LoVo (cell line): Measurements from ENCODE around the gene LGALS9B.
"Not testable (repeated sequence)": the region's sequence is repeated elsewhere in the genome, so short reads cannot be mapped to it uniquely, and the experiment has no call there.

ENCODE experiments used
- DNase-seq: peaks from one replicate; pipeline ENCODE4 v3.0.0-alpha.2; 2016; ENCODE audit warnings: low spot score

LGALS9B gene

GRCh38 chr17:20466999-20467398, 340 bp downstream of the LGALS9B start:
- DNase-seq = not testable (repeated sequence)

GRCh38 chr17:20466553-20466952, 786 bp downstream of the LGALS9B start:
- not testable (repeated sequence) for DNase-seq

GRCh38 chr17:20465535-20465934, 1.8 kb downstream of the LGALS9B start:
- not testable (repeated sequence) for DNase-seq

- DNase-seq = not testable (repeated sequence)
These were observed 2.4 kb downstream of the LGALS9B start for GRCh38 chr17:20464854-20465414.

- DNase-seq = not testable (repeated sequence)
These were observed 5.2 kb downstream of the LGALS9B start for GRCh38 chr17:20462158-20462557.

- not testable (repeated sequence) for DNase-seq
These were observed 9.4 kb downstream of the LGALS9B start for GRCh38 chr17:20457848-20458381.

- not testable (repeated sequence) for DNase-seq
These were observed 12.2 kb downstream of the LGALS9B start for GRCh38 chr17:20455106-20455505.

GRCh38 chr17:20453820-20454434, 13.4 kb downstream of the LGALS9B start:
- not testable (repeated sequence) for DNase-seq

GRCh38 chr17:20450852-20451251, 16.5 kb downstream of the LGALS9B start:
- DNase-seq = not testable (repeated sequence)

GRCh38 chr17:20447534-20448321, 19.6 kb downstream of the LGALS9B start:
- DNase-seq = not testable (repeated sequence)

- DNase-seq = not testable (repeated sequence)
These were observed 20.4 kb downstream of the LGALS9B start for GRCh38 chr17:20446895-20447294.

GRCh38 chr17:20444581-20445236, 22.6 kb downstream of the LGALS9B start:
- DNase-seq = not testable (repeated sequence)

GRCh38 chr17:20444173-20444572, 23.2 kb downstream of the LGALS9B start:
- not testable (repeated sequence) for DNase-seq

- DNase-seq = not testable (repeated sequence)
These were observed 23.7 kb downstream of the LGALS9B start for GRCh38 chr17:20443632-20444031.

- not testable (repeated sequence) for DNase-seq
These were observed 26.7 kb downstream of the LGALS9B start for GRCh38 chr17:20440665-20441064.

- not testable (repeated sequence) for DNase-seq
These were observed 32.2 kb downstream of the LGALS9B start for GRCh38 chr17:20435166-20435565.

- not testable (repeated sequence) for DNase-seq
These were observed 34.0 kb downstream of the LGALS9B start for GRCh38 chr17:20433382-20433781.

- not testable (repeated sequence) for DNase-seq
These were observed 40.1 kb downstream of the LGALS9B start for GRCh38 chr17:20427264-20427663.

- DNase-seq = not testable (repeated sequence)
These were observed 44.5 kb downstream of the LGALS9B start for GRCh38 chr17:20422826-20423225.

- not testable (repeated sequence) for DNase-seq
These were observed 48.5 kb downstream of the LGALS9B start for GRCh38 chr17:20418838-20419237.

- DNase-seq = not testable (repeated sequence)
These were observed 49.8 kb downstream of the LGALS9B start for GRCh38 chr17:20417492-20418080.
